ENCODE results near the gene SEPTIN10.

Gene SEPTIN10

GRCh38 chr2:109494351-109494750 lies 119.4 kb downstream of the SEPTIN10 start:
- H3K27ac ChIP-seq = no peak overlapping the region
- no peaks in the 10 kb centered on the region for H3K79me2 ChIP-seq (ENCODE audit: insufficient read depth, low read depth)
- H2AFZ ChIP-seq (ENCODE audit: low read depth) = no peak overlapping the region
- no peaks in the 10 kb centered on the region for H3K4me1 ChIP-seq (ENCODE audit: low read depth, poor library complexity, severe bottlenecking)
- no peak overlapping the region for H3K9ac ChIP-seq
- H3K36me3 ChIP-seq (ENCODE audit: insufficient read depth) = no peaks in the 10 kb centered on the region
- no peaks in the 10 kb centered on the region for H4K20me1 ChIP-seq (ENCODE audit: insufficient read depth)
- H3K4me2 ChIP-seq = no peak overlapping the region
- H3K27me3 ChIP-seq (ENCODE audit: insufficient read depth, low read depth) = no peaks in the 10 kb centered on the region
- H3K4me3 ChIP-seq (IDR thresholded peaks at IDR 0.05; ENCODE audit: insufficient read depth, low read depth, low read length) = no peak overlapping the region
- TF ChIP-seq CTCF (conservative IDR thresholded peaks at IDR 0.05; ENCODE audit: low read depth, low read length) = no peak

- no peak overlapping the region for H2AFZ ChIP-seq (ENCODE audit: low read depth)
- H4K20me1 ChIP-seq (ENCODE audit: insufficient read depth) = no peaks in the 10 kb centered on the region
- no peak overlapping the region for H3K9ac ChIP-seq
- no peaks in the 10 kb centered on the region for H3K36me3 ChIP-seq (ENCODE audit: insufficient read depth)
- no peaks in the 10 kb centered on the region for H3K27me3 ChIP-seq (ENCODE audit: insufficient read depth, low read depth)
- no peak overlapping the region for H3K27ac ChIP-seq
- H3K79me2 ChIP-seq (ENCODE audit: insufficient read depth, low read depth) = no peaks in the 10 kb centered on the region
- no peak overlapping the region for H3K4me2 ChIP-seq
- no peaks in the 10 kb centered on the region for H3K4me1 ChIP-seq (ENCODE audit: low read depth, poor library complexity, severe bottlenecking)
- H3K4me3 ChIP-seq (IDR thresholded peaks at IDR 0.05; ENCODE audit: insufficient read depth, low read depth, low read length) = no peak overlapping the region
- no peak for TF ChIP-seq CTCF (conservative IDR thresholded peaks at IDR 0.05; ENCODE audit: low read depth, low read length)
Measured at GRCh38 chr2:109493176-109493935, 120.4 kb downstream of the SEPTIN10 start.
